ENCODE results near the gene EXOC3. TPM values are rescaled to one million over a fixed set of nuclear protein-coding genes. Genes with fewer than 3 reads are reported as not detected.
A peak's percentile ranks its signal among the peaks of the same experiment; 100 is the strongest.

Gene EXOC3
- total RNA-seq, 1 donor from 2014 or later: 43.3 TPM

DNA sequence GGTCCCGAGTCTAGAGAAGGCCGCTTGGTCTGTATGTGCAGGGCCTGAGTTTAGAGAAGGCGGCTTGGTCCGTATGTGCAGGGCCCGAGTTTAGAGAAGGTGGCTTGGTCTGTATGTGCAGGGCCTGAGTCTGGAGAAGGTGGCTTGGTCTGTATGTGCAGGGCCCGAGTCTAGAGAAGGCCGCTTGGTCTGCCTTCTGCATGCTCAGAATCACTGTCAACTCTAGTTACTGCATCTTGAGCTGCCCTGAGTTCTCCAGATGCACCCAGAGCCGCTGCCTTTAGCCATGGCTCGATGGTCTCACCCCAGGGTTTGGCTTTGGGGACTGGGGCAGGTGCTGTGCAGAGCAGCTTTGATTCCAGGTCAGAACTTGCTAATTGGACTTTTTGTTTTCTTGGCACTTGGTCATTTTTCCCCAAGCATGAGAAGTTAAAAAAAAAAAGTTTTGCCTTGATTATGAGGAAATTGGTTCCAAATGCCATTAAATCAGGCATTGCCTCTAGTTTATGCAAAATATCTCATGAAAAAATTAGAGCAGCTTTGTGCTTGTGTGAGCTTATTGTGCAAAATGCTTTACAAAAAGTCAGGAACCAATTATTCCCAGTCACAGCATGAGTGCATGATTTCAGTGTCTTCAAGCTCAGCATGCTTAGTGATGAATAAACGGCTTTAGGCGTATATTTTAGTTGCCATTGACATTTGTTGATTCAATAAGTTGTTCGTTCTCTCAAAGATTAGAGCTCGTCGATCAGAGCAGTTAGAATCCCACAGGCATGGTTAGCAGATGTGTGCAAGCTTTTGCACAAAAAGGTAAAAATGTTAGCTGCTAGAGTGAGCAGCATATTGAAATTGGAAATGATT lies 25.4 kb upstream of the EXOC3 start:
- TF ChIP-seq, protein P1, sequence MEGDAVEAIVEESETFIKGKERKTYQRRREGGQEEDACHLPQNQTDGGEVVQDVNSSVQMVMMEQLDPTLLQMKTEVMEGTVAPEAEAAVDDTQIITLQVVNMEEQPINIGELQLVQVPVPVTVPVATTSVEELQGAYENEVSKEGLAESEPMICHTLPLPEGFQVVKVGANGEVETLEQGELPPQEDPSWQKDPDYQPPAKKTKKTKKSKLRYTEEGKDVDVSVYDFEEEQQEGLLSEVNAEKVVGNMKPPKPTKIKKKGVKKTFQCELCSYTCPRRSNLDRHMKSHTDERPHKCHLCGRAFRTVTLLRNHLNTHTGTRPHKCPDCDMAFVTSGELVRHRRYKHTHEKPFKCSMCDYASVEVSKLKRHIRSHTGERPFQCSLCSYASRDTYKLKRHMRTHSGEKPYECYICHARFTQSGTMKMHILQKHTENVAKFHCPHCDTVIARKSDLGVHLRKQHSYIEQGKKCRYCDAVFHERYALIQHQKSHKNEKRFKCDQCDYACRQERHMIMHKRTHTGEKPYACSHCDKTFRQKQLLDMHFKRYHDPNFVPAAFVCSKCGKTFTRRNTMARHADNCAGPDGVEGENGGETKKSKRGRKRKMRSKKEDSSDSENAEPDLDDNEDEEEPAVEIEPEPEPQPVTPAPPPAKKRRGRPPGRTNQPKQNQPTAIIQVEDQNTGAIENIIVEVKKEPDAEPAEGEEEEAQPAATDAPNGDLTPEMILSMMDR (IDR thresholded peaks at IDR 0.05): no peak
- Mint-ChIP-seq H3K27ac (ENCODE audit: unreplicated experiment) (no peak overlapping the region), H3K9me3 (ENCODE audit: low read depth) (no peaks in the 10 kb centered on the region), H3K36me3 (ENCODE audit: low read depth) (peaks cover 2% of the 10 kb centered on the region), H3K4me1 (ENCODE audit: low read depth) (peaks cover 21% of the 10 kb centered on the region), H3K4me3 (ENCODE audit: unreplicated experiment) (no peak overlapping the region), H3K27me3 (ENCODE audit: low read depth) (no peaks in the 10 kb centered on the region)
- DNase-seq (ENCODE audit: low spot score): peak; percentile 46

DNA sequence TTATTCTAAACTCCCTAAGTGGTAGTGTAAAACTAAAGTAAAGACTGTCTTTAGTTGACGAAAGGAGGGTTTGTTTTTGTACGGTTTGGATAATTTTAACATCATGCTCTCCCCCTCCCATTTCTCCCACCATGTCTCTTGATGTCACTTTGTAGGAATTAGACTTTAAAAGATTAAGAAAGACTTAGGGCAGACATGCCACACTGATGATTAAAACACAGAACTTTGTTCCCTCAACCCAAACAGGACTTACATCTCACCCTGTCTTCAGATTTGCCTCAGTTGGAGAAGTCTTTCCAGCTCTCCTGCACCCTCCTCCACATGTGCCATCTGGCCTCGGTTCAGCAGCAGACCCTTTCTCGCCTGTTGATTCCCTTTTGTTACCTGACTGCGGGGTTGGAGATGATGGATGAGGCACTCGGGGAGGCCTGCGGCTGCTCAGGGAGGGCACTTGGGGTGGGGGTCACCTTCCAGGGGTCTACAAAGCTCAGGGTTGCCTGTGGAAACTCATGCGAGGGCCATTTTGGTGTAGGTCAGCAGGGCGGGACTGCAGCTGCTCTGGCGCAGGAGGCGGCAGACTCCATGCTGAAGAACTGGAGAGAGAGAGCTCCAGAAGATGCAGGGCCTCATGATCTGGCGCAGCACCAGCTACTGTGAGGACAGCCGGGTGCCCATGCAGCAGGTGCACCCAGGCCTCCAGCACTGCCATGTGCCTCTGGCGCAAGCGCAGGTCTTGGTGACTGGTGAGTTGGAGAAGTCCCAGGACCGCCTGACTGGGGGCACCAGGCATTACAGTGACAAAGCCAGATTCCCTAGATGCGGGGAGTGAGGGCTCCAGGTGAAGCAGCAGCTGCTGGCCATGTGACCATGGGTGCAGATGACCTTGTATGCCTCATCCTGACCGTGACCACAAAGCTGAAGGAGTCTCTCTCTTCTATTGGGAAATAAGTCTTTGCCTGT lies 24.5 kb upstream of the EXOC3 start:
- Mint-ChIP-seq H3K4me1 (ENCODE audit: low read depth) (peaks cover 21% of the 10 kb centered on the region), H3K27ac (ENCODE audit: unreplicated experiment) (no peak overlapping the region), H3K36me3 (ENCODE audit: low read depth) (peaks cover 2% of the 10 kb centered on the region), H3K4me3 (ENCODE audit: unreplicated experiment) (no peak overlapping the region), H3K27me3 (ENCODE audit: low read depth) (no peaks in the 10 kb centered on the region), H3K9me3 (ENCODE audit: low read depth) (no peaks in the 10 kb centered on the region)
- peak; percentile 72 for DNase-seq (ENCODE audit: low spot score)
- TF ChIP-seq, protein P1 (IDR thresholded peaks at IDR 0.05): no peak

DNA sequence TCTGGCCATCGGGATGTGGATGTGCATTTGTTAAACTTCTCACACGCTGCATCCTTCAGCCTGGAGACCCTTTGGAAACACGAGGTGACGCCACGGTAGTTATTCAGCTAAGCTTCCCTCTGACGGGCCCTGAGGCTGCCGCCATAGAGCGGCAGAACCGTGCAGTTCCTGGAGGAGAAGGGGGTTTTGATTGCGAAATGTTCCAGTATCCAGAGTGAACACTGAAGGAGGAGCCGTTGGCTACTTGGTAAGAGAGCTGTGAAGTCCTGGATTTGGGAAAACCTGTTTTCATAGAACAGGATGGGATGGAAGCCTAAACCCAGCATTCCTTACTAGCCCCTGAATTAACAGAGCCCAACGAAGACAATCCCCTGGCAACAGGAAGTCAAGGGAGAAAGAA lies 23.0 kb upstream of the EXOC3 start:
- TF ChIP-seq, protein P1 (IDR thresholded peaks at IDR 0.05): no peak
- H3K27me3 Mint-ChIP-seq (ENCODE audit: low read depth): no peaks in the 10 kb centered on the region
- H3K27ac Mint-ChIP-seq (ENCODE audit: unreplicated experiment): no peak overlapping the region
- no peaks in the 10 kb centered on the region for H3K9me3 Mint-ChIP-seq (ENCODE audit: low read depth)
- DNase-seq (ENCODE audit: low spot score): peak; percentile 36
- H3K4me1 Mint-ChIP-seq (ENCODE audit: low read depth): peaks cover 15% of the 10 kb centered on the region
- no peak overlapping the region for H3K4me3 Mint-ChIP-seq (ENCODE audit: unreplicated experiment)
- peaks cover 2% of the 10 kb centered on the region for H3K36me3 Mint-ChIP-seq (ENCODE audit: low read depth)

DNA sequence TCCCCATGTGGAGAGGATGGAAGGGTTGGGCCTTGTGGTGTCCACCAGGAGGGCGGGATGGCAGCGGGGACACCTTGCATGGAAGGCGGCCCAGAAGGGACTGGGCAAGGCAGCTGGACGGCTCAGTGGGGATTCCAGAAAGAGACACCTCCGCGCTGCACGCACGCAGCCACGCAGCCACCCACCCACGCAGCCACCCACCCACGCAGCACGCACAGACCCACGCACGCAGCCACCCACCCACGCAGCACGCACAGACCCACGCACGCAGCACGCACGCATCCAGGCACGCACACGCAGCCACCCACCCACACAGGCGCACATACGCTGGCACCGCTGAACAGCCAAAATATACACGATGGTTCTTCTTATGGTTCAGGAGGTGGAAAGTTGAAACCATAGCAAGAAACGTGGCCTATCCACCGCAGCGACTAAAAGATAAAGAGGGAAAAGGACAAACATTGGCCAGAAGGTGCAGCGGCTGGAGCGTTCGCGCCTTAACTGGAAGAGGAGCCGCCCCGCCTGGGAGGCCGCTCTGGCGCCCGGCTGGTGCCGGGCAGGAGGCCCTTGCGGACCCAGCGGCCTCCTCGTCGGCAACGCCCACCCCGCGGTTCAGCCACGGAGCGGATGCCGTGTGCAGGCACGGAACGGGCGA lies 22.2 kb upstream of the EXOC3 start:
- peak; percentile 92 for DNase-seq (ENCODE audit: low spot score)
- Mint-ChIP-seq H3K27ac (ENCODE audit: unreplicated experiment) (no peak overlapping the region), H3K4me3 (ENCODE audit: unreplicated experiment) (no peak overlapping the region), H3K9me3 (ENCODE audit: low read depth) (no peaks in the 10 kb centered on the region), H3K4me1 (ENCODE audit: low read depth) (peaks cover 11% of the 10 kb centered on the region), H3K36me3 (ENCODE audit: low read depth) (peaks cover 2% of the 10 kb centered on the region), H3K27me3 (ENCODE audit: low read depth) (no peaks in the 10 kb centered on the region)
- TF ChIP-seq, protein P1 (IDR thresholded peaks at IDR 0.05): no peak
